Stimulated activated CD8-positive, alpha-beta memory T cell treated with anti-CD3 and anti-CD28 coated beads, Interleukin-4, amount 100 ng/mL, for 24 hours (primary cell): Measurements from ENCODE around the gene SRL.
A peak's percentile ranks its signal among the peaks of the same experiment; 100 is the strongest.

ENCODE experiments used
- DNase-seq: peaks from one replicate; pipeline ENCODE4 v3.0.0-alpha.2; 2020; ENCODE audit warnings: low read depth

Gene SRL

GRCh38 chr16:4241928-4242283 is at the start of gene SRL:
SRL (minus strand) TSS chr16:4242080; CDS start chr16:4242067, 13 bp downstream.
- DNase-seq: no peak

- DNase-seq: no peak
These were observed 48.5 kb upstream of the SRL start for GRCh38 chr16:4290236-4290830.

GRCh38 chr16:4288148-4288921 is 46.5 kb upstream of the SRL start:
- DNase-seq: peak; percentile 70

- DNase-seq: no peak
These were observed 43.3 kb upstream of the SRL start for GRCh38 chr16:4285167-4285566.

GRCh38 chr16:4283939-4284338 is 42.1 kb upstream of the SRL start:
- no peak for DNase-seq

GRCh38 chr16:4283441-4283840 is 41.6 kb upstream of the SRL start:
- DNase-seq: no peak

GRCh38 chr16:4280625-4281024 is 38.7 kb upstream of the SRL start:
- no peak for DNase-seq

- no peak for DNase-seq
These were observed 36.2 kb upstream of the SRL start for GRCh38 chr16:4277987-4278513.

- no peak for DNase-seq
These were observed 34.0 kb upstream of the SRL start for GRCh38 chr16:4275861-4276260.

GRCh38 chr16:4273858-4274311 is 32.0 kb upstream of the SRL start:
- DNase-seq: peak; percentile 42

GRCh38 chr16:4272114-4272956 is 30.5 kb upstream of the SRL start:
- DNase-seq: no peak

- DNase-seq: peak; percentile 82
These were observed 29.6 kb upstream of the SRL start for GRCh38 chr16:4271176-4272113.

GRCh38 chr16:4270595-4270994 is 28.7 kb upstream of the SRL start:
- no peak for DNase-seq

GRCh38 chr16:4270091-4270490 is 28.2 kb upstream of the SRL start:
- DNase-seq: no peak

- no peak for DNase-seq
These were observed 24.5 kb upstream of the SRL start for GRCh38 chr16:4266372-4266771.

- no peak for DNase-seq
These were observed 23.8 kb upstream of the SRL start for GRCh38 chr16:4265676-4266075.

- no peak for DNase-seq
These were observed 22.7 kb upstream of the SRL start for GRCh38 chr16:4264546-4264945.

- peak; percentile 5 for DNase-seq
These were observed 21.9 kb upstream of the SRL start for GRCh38 chr16:4263504-4264436.

GRCh38 chr16:4262303-4262835 is 20.5 kb upstream of the SRL start:
- DNase-seq: no peak

- peak; percentile 15 for DNase-seq
These were observed 19.8 kb upstream of the SRL start for GRCh38 chr16:4261557-4262172.
